CD4-positive, alpha-beta T cell treated with Interleukin-17A for 4 hours (primary cell): ENCODE results near the gene TSEN2.
"Not testable (repeated sequence)": the region's sequence is repeated elsewhere in the genome, so short reads cannot be mapped to it uniquely, and the experiment has no call there.

Source experiments
- DNase-seq: peaks from one replicate; pipeline ENCODE4 v3.0.0-alpha.2; 2020; ENCODE audit warnings: mixed read lengths

Gene TSEN2

GRCh38 chr3:12484198-12484982 is at the start of gene TSEN2:
Gene TSEN2 (plus strand): TSS chr3:12484480. CDS start chr3:12489801, 5,321 bp downstream.
- DNase-seq: peak; percentile 97

GRCh38 chr3:12436514-12437220 is 47.6 kb upstream of the TSEN2 start:
- no peak for DNase-seq

GRCh38 chr3:12437221-12437605 is 47.1 kb upstream of the TSEN2 start:
- no peak for DNase-seq

- no peak for DNase-seq
Observed at GRCh38 chr3:12437861-12438260, 46.4 kb upstream of the TSEN2 start.

GRCh38 chr3:12438318-12438717 is 46.0 kb upstream of the TSEN2 start:
- no peak for DNase-seq

- DNase-seq: no peak
Observed at GRCh38 chr3:12439161-12439940, 44.9 kb upstream of the TSEN2 start.

- no peak for DNase-seq
Observed at GRCh38 chr3:12440927-12441714, 43.2 kb upstream of the TSEN2 start.

- DNase-seq: no peak
Observed at GRCh38 chr3:12442654-12443501, 41.4 kb upstream of the TSEN2 start.

- no peak for DNase-seq
Observed at GRCh38 chr3:12443781-12444522, 40.3 kb upstream of the TSEN2 start.

GRCh38 chr3:12444582-12445471 is 39.5 kb upstream of the TSEN2 start:
- DNase-seq: no peak

GRCh38 chr3:12445523-12446240 is 38.6 kb upstream of the TSEN2 start:
- no peak for DNase-seq

- no peak for DNase-seq
Observed at GRCh38 chr3:12446298-12446697, 38.0 kb upstream of the TSEN2 start.

GRCh38 chr3:12447075-12447474 is 37.2 kb upstream of the TSEN2 start:
- no peak for DNase-seq

GRCh38 chr3:12448404-12449202 is 35.7 kb upstream of the TSEN2 start:
- not testable (repeated sequence) for DNase-seq

GRCh38 chr3:12449889-12450682 is 34.2 kb upstream of the TSEN2 start:
- DNase-seq: no peak

- DNase-seq: no peak
Observed at GRCh38 chr3:12451481-12451880, 32.8 kb upstream of the TSEN2 start.

- DNase-seq: no peak
Observed at GRCh38 chr3:12451960-12452359, 32.3 kb upstream of the TSEN2 start.
